ENCODE data around the gene EPB41L4A.

DNA sequence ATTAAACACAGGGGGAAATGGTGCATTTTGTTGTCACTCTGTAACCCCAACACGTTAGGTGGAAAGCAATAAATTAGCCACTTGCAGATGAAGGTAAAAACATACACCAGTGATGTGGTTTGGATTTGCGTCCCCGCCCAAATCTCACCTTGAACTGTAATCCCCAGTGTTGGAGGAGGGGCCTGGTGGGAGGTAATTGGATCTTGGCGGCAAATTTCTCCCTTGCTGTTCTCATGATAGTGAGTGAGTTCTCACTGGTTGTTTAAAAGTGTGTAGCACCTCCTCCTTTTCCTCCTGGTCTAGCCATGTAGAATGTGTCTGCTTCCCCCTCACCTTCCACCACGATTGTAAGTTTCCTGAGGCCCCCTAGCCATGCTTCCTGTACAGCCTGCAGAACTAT, 17.2 kb downstream of the EPB41L4A start:
- TF ChIP-seq, protein P1, sequence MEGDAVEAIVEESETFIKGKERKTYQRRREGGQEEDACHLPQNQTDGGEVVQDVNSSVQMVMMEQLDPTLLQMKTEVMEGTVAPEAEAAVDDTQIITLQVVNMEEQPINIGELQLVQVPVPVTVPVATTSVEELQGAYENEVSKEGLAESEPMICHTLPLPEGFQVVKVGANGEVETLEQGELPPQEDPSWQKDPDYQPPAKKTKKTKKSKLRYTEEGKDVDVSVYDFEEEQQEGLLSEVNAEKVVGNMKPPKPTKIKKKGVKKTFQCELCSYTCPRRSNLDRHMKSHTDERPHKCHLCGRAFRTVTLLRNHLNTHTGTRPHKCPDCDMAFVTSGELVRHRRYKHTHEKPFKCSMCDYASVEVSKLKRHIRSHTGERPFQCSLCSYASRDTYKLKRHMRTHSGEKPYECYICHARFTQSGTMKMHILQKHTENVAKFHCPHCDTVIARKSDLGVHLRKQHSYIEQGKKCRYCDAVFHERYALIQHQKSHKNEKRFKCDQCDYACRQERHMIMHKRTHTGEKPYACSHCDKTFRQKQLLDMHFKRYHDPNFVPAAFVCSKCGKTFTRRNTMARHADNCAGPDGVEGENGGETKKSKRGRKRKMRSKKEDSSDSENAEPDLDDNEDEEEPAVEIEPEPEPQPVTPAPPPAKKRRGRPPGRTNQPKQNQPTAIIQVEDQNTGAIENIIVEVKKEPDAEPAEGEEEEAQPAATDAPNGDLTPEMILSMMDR (IDR thresholded peaks at IDR 0.05; ENCODE audit: low read depth, low read length, poor library complexity, severe bottlenecking) = no peak
- TF ChIP-seq EZH2phosphoT487 (IDR thresholded peaks at IDR 0.05; ENCODE audit: borderline replicate concordance, low read length) = no peak

Measured in DOHH2 (cell line).